Fibroblast of mammary gland (primary cell): ENCODE measurements around the gene LRRC4C.

Experiments
- DNase-seq: peaks from one replicate; pipeline ENCODE4 v3.0.0-alpha.2; 2010; ENCODE audit warnings: low read depth
- H3K4me3 ChIP-seq: 2 replicates; pipeline ENCODE4 v1.5.1; 2011; ENCODE audit warnings: low read depth, mild to moderate bottlenecking, low read length, moderate library complexity; ENCODE audit not compliant: control insufficient read depth
- CTCF ChIP-seq: conservative IDR thresholded peaks from 2 replicates; pipeline ENCODE4 v1.5.1; 2011; ENCODE audit warnings: low read depth, low read length, inconsistent platforms; ENCODE audit not compliant: control insufficient read depth, insufficient read depth

The LRRC4C gene

GRCh38 chr11:41431784-41432183 is 27.7 kb downstream of the LRRC4C start:
- no peak for DNase-seq
- peak; percentile 10 for TF ChIP-seq CTCF
- no peak overlapping the region for H3K4me3 ChIP-seq

DNA sequence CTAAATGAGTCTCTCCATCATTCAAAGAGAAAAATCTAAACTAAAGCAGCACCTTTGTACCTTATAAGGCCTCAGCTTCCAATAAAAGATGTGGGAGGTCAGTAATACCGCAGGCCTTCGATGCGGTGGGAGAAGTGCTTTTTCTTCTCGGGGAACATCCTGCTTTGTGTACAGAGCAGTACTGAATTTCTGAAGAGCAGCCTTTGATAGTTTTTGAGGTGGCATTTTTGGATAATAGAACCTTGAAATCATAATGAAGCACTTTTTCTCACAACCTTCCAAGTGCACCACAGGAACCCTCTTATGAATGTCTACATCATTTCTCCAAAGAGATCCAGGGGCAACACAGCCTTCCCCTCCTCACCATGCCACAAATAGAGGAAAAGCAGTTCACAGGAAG is 39.6 kb downstream of the LRRC4C start:
- no peak for TF ChIP-seq CTCF
- H3K4me3 ChIP-seq: no peak overlapping the region
- no peak for DNase-seq

DNA sequence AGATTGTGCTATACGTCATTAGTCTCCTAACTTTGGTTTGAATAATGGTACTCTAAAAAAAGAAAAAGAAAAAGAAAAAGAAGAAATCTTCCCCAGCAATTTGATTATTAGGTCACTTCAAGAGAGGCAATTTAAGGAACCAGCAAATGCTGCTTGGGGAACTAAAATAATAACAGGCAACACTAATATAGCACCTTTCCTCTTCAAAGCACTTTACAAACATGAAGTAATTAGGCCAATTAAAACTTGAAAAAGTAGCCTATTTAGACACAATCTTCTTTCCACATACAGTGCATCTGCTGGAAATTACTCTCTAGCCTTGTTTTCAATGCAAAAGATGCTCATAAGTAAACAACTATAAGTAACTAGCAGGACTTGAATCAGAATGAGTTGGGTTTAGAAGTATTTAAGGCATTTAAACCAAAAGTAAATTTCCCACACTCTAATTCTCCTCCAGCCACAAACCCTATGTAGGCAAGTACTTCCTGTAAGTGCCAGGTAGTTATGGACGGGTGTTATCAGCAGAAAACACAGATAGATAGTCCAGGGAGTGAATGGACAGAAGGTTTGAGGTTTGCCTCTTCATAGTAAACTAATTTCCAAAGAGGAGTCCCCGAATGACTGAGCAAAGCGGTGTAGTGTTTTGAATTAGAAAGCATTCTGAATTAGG is 44.5 kb downstream of the LRRC4C start:
- TF ChIP-seq CTCF: no peak
- DNase-seq: no peak

DNA sequence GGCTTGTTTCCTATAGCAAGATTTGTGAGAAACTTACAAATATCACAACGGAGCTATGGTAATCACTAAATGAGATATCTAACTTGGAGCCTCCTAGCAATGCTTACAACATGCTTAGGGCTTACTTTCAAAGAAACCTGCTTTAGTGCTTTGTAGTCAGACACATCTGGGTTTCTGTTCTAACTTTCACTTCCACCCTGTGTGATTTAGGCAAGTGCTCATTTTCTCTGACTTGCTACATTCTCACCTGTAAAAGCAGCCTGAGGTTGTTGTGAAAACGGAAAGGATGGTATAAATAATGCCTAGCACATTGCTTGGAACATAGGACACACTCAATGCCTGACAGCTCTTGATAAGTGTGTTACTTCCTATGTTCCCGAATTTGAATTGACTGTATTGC is 45.6 kb downstream of the LRRC4C start:
- TF ChIP-seq CTCF: no peak
- no peak overlapping the region for H3K4me3 ChIP-seq
- DNase-seq: no peak

More for the DNA sequence above, 44.5 kb downstream of the LRRC4C start:
- H3K4me3 ChIP-seq: no peak overlapping the region

DNA sequence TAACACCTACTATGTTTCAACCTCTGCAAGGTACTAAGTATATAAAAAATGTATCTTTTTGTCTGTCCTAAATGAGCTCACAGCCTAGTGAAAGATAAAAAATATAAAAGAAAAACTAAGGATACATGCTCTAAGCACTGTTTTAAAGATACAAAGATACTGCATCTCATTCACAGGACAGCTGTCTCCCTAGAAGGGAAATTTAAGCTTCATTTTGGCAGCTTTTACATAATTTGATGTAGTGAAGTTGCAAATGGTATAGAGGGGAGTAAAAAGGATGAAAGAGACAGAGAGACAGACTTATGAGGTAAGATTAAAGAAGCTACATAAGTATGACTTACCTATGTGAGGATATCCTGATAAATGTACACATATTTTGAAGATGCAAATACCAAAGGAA is 53.6 kb downstream of the LRRC4C start:
- TF ChIP-seq CTCF: no peak
- H3K4me3 ChIP-seq: no peak overlapping the region
- DNase-seq: no peak

DNA sequence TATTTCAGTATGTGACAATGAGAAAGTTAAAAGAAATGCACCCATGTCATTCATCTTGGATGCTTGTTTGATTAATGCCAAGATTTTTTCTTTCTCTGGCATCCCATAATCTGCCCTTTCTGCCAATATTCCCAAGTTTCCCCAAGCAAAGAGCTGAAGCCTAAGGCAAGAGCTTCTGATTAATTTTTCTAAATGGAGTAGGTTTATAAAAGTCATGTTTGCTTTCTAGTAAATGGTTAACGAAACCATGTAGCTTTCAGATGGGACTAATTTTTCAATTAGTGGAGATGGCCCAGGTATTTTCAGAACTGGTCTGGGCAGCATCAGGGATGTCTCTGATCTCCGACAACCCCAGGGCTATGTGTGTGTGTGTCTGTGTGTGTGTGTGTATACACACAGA is 55.3 kb downstream of the LRRC4C start:
- no peak overlapping the region for H3K4me3 ChIP-seq
- TF ChIP-seq CTCF: no peak
- DNase-seq: no peak

- TF ChIP-seq CTCF: no peak
- no peak overlapping the region for H3K4me3 ChIP-seq
- no peak for DNase-seq
Observed at GRCh38 chr11:41403458-41403857, 56.0 kb downstream of the LRRC4C start.
